Measurements from ENCODE around the gene CCT8L2. TPM values are rescaled to one million over a fixed set of nuclear protein-coding genes. Genes with fewer than 3 reads are reported as not detected.
"Not testable (repeated sequence)": the region's sequence is repeated elsewhere in the genome, so short reads cannot be mapped to it uniquely, and the experiment has no call there.

The CCT8L2 gene
- total RNA-seq, 1 experiment from 2014 or later: not detected

DNA sequence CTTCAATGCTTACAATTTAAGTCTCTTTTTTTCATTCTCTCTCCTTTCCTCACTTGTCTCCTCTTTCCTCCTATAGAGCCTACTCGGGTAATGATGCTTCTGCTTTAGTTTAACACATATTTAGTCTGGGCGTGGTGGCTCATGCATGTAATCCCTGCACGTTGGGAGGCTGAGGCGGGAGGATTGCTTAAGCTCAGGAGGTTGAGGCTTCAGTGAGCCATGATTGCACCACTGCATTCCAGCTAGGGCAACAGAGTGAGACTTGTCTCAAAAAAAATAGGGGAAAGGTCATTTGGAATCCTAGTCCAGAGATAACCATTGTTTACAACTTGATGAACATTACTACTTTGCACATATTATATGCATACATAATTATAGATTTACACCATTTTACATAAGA lies 1.4 kb upstream of the CCT8L2 start:
- ATAC-seq (no peak), DNase-seq (ENCODE audit: low read depth, low spot score) (no peak)
- no peak overlapping the region for H3K4me3 ChIP-seq (ENCODE audit: low read depth in 2 of 2, low read length in 2 of 2)
- H3K27me3 ChIP-seq (ENCODE audit: control insufficient read depth, insufficient read depth, low read length): no peaks in the 10 kb centered on the region
- no peaks in the 10 kb centered on the region for H3K36me3 ChIP-seq (ENCODE audit: control insufficient read depth, insufficient read depth, low read length)
- intact Hi-C loops (cut with micrococcal nuclease; ENCODE audit: unreplicated experiment) (no loop called here), in situ Hi-C loops (cut with HindIII; ENCODE audit: low pct_unique_long_range_greater_than_20kb, low sequenced_read_pairs) (no loop called here)
- no TSS peak for BruUV-seq (replicated peaks)
- POLR2A ChIA-PET: no interaction called here
- TF ChIP-seq POLR2AphosphoS5 (IDR thresholded peaks at IDR 0.05; ENCODE audit: low read depth, low read length) (no peak), SIN3A (IDR thresholded peaks at IDR 0.05; ENCODE audit: borderline replicate concordance, insufficient read depth, low read depth, low read length) (no peak), TCF7L2 (IDR thresholded peaks at IDR 0.05; ENCODE audit: low read depth, low read length) (no peak)
- H3K9me3 ChIP-seq (ENCODE audit: control insufficient read depth, insufficient read depth, low read depth, low read length): no peaks in the 10 kb centered on the region
- H3K4me1 ChIP-seq (ENCODE audit: control insufficient read depth, insufficient read depth, low read length): no peaks in the 10 kb centered on the region
- H3K27ac ChIP-seq (ENCODE audit: low read length): no peak overlapping the region
- CTCF ChIA-PET: no interaction called here

DNA sequence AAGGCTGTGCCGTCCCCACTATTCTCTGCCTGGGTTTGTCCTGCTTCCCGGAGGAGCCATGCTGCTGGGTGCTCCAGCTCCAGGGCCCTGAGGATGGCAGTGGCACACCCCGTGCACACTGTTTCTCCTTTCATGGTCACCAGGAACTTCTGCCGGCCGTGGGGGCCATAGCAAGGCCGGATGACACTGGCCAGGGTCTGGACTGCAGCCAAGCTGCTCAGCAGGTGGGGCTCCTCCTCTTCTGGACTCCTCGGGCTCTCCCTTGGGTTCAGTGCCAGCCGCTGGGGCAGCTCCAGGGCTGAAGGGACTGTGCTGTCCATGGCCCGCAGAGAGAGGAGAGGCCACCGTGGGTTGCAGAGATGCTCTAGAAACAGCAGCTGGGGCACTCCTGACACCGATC lies 379 bp downstream of the CCT8L2 start:
- DNase-seq (ENCODE audit: low read depth, low spot score); H3K27me3 ChIP-seq (ENCODE audit: control insufficient read depth, insufficient read depth, low read length); ATAC-seq; H3K4me1 ChIP-seq (ENCODE audit: control insufficient read depth, insufficient read depth, low read length); H3K36me3 ChIP-seq (ENCODE audit: control insufficient read depth, insufficient read depth, low read length); BruUV-seq (replicated peaks); H3K4me3 ChIP-seq (ENCODE audit: low read depth in 2 of 2, low read length in 2 of 2); in situ Hi-C loops (cut with HindIII; ENCODE audit: low pct_unique_long_range_greater_than_20kb, low sequenced_read_pairs); CTCF ChIA-PET; POLR2A ChIA-PET; intact Hi-C loops (cut with micrococcal nuclease; ENCODE audit: unreplicated experiment); H3K9me3 ChIP-seq (ENCODE audit: control insufficient read depth, insufficient read depth, low read depth, low read length); H3K27ac ChIP-seq (ENCODE audit: low read length): not testable (repeated sequence)

DNA sequence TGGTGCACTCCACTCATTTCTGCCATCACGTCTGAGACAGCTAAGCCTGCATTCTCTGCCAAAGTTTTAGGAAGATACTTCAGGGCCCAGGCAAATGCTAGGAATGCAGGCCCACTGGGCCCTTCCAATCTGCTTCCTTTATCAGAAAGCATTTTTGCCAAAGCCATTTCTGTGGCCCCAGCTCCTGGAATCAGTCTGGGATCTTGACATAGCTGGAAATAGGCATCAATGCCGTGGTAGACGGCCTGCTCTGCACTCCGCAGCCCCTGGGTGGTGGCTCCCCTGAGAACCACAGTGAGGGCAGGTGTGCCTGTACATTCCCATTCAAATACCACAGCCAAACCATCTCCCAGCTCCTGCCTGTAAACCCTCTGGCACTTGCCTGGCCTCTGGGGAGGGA lies 1.5 kb downstream of the CCT8L2 start:
- H3K4me3 ChIP-seq (ENCODE audit: low read depth in 2 of 2, low read length in 2 of 2); H3K36me3 ChIP-seq (ENCODE audit: control insufficient read depth, insufficient read depth, low read length); H3K27ac ChIP-seq (ENCODE audit: low read length); H3K27me3 ChIP-seq (ENCODE audit: control insufficient read depth, insufficient read depth, low read length); POLR2A ChIA-PET; CTCF ChIA-PET; H3K9me3 ChIP-seq (ENCODE audit: control insufficient read depth, insufficient read depth, low read depth, low read length); H3K4me1 ChIP-seq (ENCODE audit: control insufficient read depth, insufficient read depth, low read length); in situ Hi-C loops (cut with HindIII; ENCODE audit: low pct_unique_long_range_greater_than_20kb, low sequenced_read_pairs); BruUV-seq (replicated peaks); ATAC-seq; intact Hi-C loops (cut with micrococcal nuclease; ENCODE audit: unreplicated experiment); DNase-seq (ENCODE audit: low read depth, low spot score): not testable (repeated sequence)

DNA sequence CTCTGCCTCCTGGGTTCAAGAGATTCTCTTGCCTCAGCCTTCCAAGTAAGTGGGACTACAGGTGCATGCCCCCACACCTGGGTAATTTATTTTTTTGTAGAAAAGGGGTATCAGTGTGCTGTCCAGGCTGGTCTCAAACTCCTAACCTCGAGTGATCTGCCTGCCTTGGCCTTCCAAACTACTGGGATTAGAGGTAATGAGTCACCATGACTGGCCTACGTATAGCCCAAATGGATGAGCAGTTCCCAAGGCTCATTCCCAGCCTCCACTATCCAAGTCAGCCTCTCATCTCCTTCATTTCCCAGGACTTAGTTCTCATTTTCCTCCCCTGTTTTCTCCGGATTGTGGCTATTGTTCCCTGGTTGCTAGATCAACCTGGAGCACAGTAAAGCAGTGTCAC lies 5.6 kb downstream of the CCT8L2 start:
- CTCF ChIA-PET: no interaction called here
- H3K27ac ChIP-seq (ENCODE audit: low read length): no peak overlapping the region
- no peak overlapping the region for H3K4me3 ChIP-seq (ENCODE audit: low read depth in 2 of 2, low read length in 2 of 2)
- H3K36me3 ChIP-seq (ENCODE audit: control insufficient read depth, insufficient read depth, low read length): no peaks in the 10 kb centered on the region
- no TSS peak for BruUV-seq (replicated peaks)
- TF ChIP-seq, protein P1, sequence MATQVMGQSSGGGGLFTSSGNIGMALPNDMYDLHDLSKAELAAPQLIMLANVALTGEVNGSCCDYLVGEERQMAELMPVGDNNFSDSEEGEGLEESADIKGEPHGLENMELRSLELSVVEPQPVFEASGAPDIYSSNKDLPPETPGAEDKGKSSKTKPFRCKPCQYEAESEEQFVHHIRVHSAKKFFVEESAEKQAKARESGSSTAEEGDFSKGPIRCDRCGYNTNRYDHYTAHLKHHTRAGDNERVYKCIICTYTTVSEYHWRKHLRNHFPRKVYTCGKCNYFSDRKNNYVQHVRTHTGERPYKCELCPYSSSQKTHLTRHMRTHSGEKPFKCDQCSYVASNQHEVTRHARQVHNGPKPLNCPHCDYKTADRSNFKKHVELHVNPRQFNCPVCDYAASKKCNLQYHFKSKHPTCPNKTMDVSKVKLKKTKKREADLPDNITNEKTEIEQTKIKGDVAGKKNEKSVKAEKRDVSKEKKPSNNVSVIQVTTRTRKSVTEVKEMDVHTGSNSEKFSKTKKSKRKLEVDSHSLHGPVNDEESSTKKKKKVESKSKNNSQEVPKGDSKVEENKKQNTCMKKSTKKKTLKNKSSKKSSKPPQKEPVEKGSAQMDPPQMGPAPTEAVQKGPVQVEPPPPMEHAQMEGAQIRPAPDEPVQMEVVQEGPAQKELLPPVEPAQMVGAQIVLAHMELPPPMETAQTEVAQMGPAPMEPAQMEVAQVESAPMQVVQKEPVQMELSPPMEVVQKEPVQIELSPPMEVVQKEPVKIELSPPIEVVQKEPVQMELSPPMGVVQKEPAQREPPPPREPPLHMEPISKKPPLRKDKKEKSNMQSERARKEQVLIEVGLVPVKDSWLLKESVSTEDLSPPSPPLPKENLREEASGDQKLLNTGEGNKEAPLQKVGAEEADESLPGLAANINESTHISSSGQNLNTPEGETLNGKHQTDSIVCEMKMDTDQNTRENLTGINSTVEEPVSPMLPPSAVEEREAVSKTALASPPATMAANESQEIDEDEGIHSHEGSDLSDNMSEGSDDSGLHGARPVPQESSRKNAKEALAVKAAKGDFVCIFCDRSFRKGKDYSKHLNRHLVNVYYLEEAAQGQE (IDR thresholded peaks at IDR 0.05; ENCODE audit: insufficient read depth in 1 of 2, low read depth in 2 of 2, low read length in 1 of 2): no peak
- no peak for TF ChIP-seq SIN3A (IDR thresholded peaks at IDR 0.05; ENCODE audit: borderline replicate concordance, insufficient read depth, low read depth, low read length)
- TF ChIP-seq, protein P2, sequence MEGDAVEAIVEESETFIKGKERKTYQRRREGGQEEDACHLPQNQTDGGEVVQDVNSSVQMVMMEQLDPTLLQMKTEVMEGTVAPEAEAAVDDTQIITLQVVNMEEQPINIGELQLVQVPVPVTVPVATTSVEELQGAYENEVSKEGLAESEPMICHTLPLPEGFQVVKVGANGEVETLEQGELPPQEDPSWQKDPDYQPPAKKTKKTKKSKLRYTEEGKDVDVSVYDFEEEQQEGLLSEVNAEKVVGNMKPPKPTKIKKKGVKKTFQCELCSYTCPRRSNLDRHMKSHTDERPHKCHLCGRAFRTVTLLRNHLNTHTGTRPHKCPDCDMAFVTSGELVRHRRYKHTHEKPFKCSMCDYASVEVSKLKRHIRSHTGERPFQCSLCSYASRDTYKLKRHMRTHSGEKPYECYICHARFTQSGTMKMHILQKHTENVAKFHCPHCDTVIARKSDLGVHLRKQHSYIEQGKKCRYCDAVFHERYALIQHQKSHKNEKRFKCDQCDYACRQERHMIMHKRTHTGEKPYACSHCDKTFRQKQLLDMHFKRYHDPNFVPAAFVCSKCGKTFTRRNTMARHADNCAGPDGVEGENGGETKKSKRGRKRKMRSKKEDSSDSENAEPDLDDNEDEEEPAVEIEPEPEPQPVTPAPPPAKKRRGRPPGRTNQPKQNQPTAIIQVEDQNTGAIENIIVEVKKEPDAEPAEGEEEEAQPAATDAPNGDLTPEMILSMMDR (IDR thresholded peaks at IDR 0.05): no peak
- TF ChIP-seq TCF7L2 (IDR thresholded peaks at IDR 0.05; ENCODE audit: low read depth, low read length): no peak
- TF ChIP-seq POLR2AphosphoS5 (IDR thresholded peaks at IDR 0.05; ENCODE audit: low read depth, low read length): no peak
- in situ Hi-C loops (cut with HindIII; ENCODE audit: low pct_unique_long_range_greater_than_20kb, low sequenced_read_pairs): no loop called here
- ATAC-seq (no peak), DNase-seq (ENCODE audit: low read depth, low spot score) (no peak)
- intact Hi-C loops (cut with micrococcal nuclease; ENCODE audit: unreplicated experiment): no loop called here
- no peaks in the 10 kb centered on the region for H3K27me3 ChIP-seq (ENCODE audit: control insufficient read depth, insufficient read depth, low read length)
- POLR2A ChIA-PET: no interaction called here
- H3K9me3 ChIP-seq (ENCODE audit: control insufficient read depth, insufficient read depth, low read depth, low read length): no peaks in the 10 kb centered on the region
- no peaks in the 10 kb centered on the region for H3K4me1 ChIP-seq (ENCODE audit: control insufficient read depth, insufficient read depth, low read length)

Data from Panc1 (cell line).